ENCODE measurements around the gene TUG1. TPM values are rescaled to one million over a fixed set of nuclear protein-coding genes. Genes with fewer than 3 reads are reported as not detected.

The TUG1 gene
- total and polyA plus RNA-seq, 2 of the 4 experiments (the other 2 are of a cell fraction): 60.6 to 68.8 TPM

DNA sequence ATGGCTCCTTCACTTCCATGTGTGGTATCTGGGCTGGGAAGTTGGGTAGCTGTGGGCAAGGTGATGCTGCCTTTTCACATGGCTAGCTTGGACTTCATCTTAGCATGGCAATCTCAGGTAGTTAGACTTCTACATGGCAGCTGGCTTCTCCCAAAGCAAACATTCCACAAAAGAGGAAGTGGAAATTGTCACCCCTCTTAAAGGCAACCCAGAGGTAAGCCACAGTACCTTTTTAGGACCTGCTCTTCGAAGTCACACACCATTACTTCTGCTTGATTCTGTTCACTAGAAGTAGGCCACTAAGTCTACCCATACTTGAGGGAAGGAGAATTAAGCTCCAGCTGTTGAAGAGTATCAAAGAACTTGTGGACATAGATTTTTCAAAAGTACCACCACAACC, 25.9 kb downstream of the TUG1 start:
- DNase-seq (no peak), ATAC-seq (ENCODE audit: low read depth) (no peak)
- Histone ChIP-seq H3K4me1 (ENCODE audit: control insufficient read depth, insufficient read depth, low read length) (no peaks in the 10 kb centered on the region), H3K18ac (ENCODE audit: low read depth, low read length) (no peak overlapping the region), H3K9me1 (ENCODE audit: insufficient read depth, low read length) (no peaks in the 10 kb centered on the region), H3K4ac (ENCODE audit: low read depth, low read length) (no peak overlapping the region), H2BK20ac (ENCODE audit: low read depth, low read length) (no peak overlapping the region), H2AK9ac (replicated peaks; ENCODE audit: low read depth, low read length, poor library complexity) (no peak overlapping the region), H2AK5ac (ENCODE audit: low read depth, low read length) (no peak overlapping the region), H3K27ac (ENCODE audit: insufficient read depth, low read length) (no peak overlapping the region), H3K4me3 (ENCODE audit: insufficient read depth, low read depth, low read length) (no peak overlapping the region), H2BK5ac (ENCODE audit: low read depth, low read length, poor library complexity, severe bottlenecking) (no peak overlapping the region), H3K14ac (replicated peaks; ENCODE audit: low read depth, low read length) (no peak overlapping the region), H3K27me3 (ENCODE audit: control insufficient read depth, insufficient read depth, low read length) (no peaks in the 10 kb centered on the region), H4K20me1 (ENCODE audit: insufficient read depth, low read length) (no peaks in the 10 kb centered on the region), H2BK120ac (ENCODE audit: low read depth, low read length) (no peak overlapping the region), H4K5ac (ENCODE audit: low read depth, low read length) (no peak overlapping the region), H3K9ac (ENCODE audit: low read depth, low read length) (no peak overlapping the region), H3K56ac (ENCODE audit: extremely low read depth, insufficient read depth, low read length) (no peak overlapping the region), H4K91ac (ENCODE audit: insufficient read depth, low read depth, low read length) (no peak overlapping the region), H3K23ac (ENCODE audit: low read depth, low read length) (no peak overlapping the region), H3K9me3 (ENCODE audit: control insufficient read depth, insufficient read depth, low read length) (peaks cover 8% of the 10 kb centered on the region), H3K36me3 (ENCODE audit: control insufficient read depth, insufficient read depth, low read length) (no peaks in the 10 kb centered on the region), H4K8ac (ENCODE audit: low read depth in 2 of 2, low read length in 2 of 2) (no peak overlapping the region), H3K4me2 (ENCODE audit: low read depth, low read length) (no peak overlapping the region), H2AFZ (replicated peaks; ENCODE audit: low read length, poor library complexity) (no peak overlapping the region), H2BK15ac (ENCODE audit: low read depth, low read length) (no peak overlapping the region), H3K79me1 (ENCODE audit: low read depth in 1 of 2, low read length in 2 of 2) (no peaks in the 10 kb centered on the region)
- ChIA-PET POLR2A (ENCODE audit: unreplicated experiment) (no interaction called here), CTCF (no interaction called here)
- intact Hi-C loops (cut with micrococcal nuclease) (no loop called here), dilution Hi-C loops (cut with HindIII; ENCODE audit: low sequenced_read_pairs, unreplicated experiment) (no loop called here), in situ Hi-C loops (cut with MboI; ENCODE audit: low sequenced_read_pairs) (no loop called here)
- TF ChIP-seq CEBPB (IDR thresholded peaks at IDR 0.05; ENCODE audit: low read depth, low read length): no peak
- no peak for TF ChIP-seq POLR2A (IDR thresholded peaks at IDR 0.05; ENCODE audit: low read depth, low read length)
- no peak for TF ChIP-seq MXI1 (IDR thresholded peaks at IDR 0.05; ENCODE audit: borderline replicate concordance, low read depth, low read length)
- TF ChIP-seq RFX5 (IDR thresholded peaks at IDR 0.05; ENCODE audit: low read depth, low read length): no peak
- no peak for TF ChIP-seq MAZ (IDR thresholded peaks at IDR 0.05; ENCODE audit: borderline replicate concordance, low read depth, low read length)
- no peak for TF ChIP-seq FOS (IDR thresholded peaks at IDR 0.05; ENCODE audit: low read depth, low read length)
- TF ChIP-seq NFE2L2 (IDR thresholded peaks at IDR 0.05; ENCODE audit: low read depth, low read length): no peak
- no peak for TF ChIP-seq BHLHE40 (IDR thresholded peaks at IDR 0.05; ENCODE audit: low read depth, low read length)
- TF ChIP-seq, protein P1, sequence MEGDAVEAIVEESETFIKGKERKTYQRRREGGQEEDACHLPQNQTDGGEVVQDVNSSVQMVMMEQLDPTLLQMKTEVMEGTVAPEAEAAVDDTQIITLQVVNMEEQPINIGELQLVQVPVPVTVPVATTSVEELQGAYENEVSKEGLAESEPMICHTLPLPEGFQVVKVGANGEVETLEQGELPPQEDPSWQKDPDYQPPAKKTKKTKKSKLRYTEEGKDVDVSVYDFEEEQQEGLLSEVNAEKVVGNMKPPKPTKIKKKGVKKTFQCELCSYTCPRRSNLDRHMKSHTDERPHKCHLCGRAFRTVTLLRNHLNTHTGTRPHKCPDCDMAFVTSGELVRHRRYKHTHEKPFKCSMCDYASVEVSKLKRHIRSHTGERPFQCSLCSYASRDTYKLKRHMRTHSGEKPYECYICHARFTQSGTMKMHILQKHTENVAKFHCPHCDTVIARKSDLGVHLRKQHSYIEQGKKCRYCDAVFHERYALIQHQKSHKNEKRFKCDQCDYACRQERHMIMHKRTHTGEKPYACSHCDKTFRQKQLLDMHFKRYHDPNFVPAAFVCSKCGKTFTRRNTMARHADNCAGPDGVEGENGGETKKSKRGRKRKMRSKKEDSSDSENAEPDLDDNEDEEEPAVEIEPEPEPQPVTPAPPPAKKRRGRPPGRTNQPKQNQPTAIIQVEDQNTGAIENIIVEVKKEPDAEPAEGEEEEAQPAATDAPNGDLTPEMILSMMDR (conservative IDR thresholded peaks at IDR 0.05; ENCODE audit: low read depth, low read length): no peak
- no peak for TF ChIP-seq SMC3 (IDR thresholded peaks at IDR 0.05; ENCODE audit: low read depth, low read length)
- TF ChIP-seq, protein P2, sequence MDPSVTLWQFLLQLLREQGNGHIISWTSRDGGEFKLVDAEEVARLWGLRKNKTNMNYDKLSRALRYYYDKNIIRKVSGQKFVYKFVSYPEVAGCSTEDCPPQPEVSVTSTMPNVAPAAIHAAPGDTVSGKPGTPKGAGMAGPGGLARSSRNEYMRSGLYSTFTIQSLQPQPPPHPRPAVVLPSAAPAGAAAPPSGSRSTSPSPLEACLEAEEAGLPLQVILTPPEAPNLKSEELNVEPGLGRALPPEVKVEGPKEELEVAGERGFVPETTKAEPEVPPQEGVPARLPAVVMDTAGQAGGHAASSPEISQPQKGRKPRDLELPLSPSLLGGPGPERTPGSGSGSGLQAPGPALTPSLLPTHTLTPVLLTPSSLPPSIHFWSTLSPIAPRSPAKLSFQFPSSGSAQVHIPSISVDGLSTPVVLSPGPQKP (IDR thresholded peaks at IDR 0.05; ENCODE audit: borderline replicate concordance, low read depth, low read length): no peak
- TF ChIP-seq CHD1 (IDR thresholded peaks at IDR 0.05; ENCODE audit: low read depth, low read length): no peak
- no peak for TF ChIP-seq MAFK (IDR thresholded peaks at IDR 0.05; ENCODE audit: low read depth, low read length)
- no peak for TF ChIP-seq RCOR1 (IDR thresholded peaks at IDR 0.05; ENCODE audit: insufficient replicate concordance, low read length)
- TF ChIP-seq RAD21 (IDR thresholded peaks at IDR 0.05; ENCODE audit: low read length): no peak
- TF ChIP-seq, protein P3, sequence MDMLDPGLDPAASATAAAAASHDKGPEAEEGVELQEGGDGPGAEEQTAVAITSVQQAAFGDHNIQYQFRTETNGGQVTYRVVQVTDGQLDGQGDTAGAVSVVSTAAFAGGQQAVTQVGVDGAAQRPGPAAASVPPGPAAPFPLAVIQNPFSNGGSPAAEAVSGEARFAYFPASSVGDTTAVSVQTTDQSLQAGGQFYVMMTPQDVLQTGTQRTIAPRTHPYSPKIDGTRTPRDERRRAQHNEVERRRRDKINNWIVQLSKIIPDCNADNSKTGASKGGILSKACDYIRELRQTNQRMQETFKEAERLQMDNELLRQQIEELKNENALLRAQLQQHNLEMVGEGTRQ (IDR thresholded peaks at IDR 0.05; ENCODE audit: low read depth, low read length): no peak
- BruUV-seq (replicated peaks): no TSS peak
- no CpG with 5 or more reads among the region's 1 CpG for WGBS, 2 experiments (ENCODE audit: extremely low coverage in 2 of 2, insufficient read length in 1 of 2)

Data from IMR-90 (cell line).